HG03095 (cell line): ENCODE measurements around the gene NOCT.
"Not testable (repeated sequence)": the region's sequence is repeated elsewhere in the genome, so short reads cannot be mapped to it uniquely, and the experiment has no call there.

Source experiments
- ATAC-seq: cut with Tn5 transposase; IDR thresholded peaks from one replicate; pipeline ENCODE4 v1.9.1; 2021; ENCODE audit warnings: moderate library complexity; ENCODE audit not compliant: unreplicated experiment

The NOCT gene

DNA sequence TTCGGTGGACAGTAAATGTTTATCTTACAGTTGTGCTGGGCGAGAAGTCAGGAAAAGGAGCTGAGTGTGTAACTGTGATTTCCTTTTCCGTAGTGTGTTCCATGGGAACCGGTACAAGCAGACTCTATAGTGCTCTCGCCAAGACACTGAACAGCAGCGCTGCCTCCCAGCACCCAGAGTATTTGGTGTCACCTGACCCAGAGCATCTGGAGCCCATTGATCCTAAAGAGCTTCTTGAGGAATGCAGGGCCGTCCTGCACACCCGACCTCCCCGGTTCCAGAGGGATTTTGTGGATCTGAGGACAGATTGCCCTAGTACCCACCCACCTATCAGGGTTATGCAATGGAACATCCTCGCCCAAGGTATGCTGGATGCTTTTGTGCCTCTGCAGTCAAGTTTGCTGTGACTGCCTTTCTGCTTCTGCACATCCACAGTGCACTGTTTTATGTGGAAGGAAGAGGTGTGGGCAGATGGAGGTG lies 27.4 kb downstream of the NOCT start:
- ATAC-seq: no peak

DNA sequence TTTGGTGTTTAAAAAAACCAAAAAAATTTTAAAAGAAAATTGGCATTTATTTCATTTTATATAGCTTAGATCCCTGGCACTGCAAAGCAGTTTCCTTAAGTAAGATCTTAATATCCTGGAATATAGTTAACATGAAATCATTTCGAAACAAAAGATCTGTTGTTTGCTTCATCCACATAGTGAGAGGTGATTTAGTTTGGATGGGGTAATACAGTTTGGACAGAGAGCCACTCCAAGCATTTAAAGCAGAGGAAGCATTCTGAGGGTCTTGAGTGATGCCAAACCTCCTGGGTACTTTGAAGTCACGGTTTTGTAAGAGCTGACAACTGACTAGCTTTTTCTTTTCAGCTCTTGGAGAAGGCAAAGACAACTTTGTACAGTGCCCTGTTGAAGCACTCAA lies 28.7 kb downstream of the NOCT start:
- ATAC-seq: no peak

DNA sequence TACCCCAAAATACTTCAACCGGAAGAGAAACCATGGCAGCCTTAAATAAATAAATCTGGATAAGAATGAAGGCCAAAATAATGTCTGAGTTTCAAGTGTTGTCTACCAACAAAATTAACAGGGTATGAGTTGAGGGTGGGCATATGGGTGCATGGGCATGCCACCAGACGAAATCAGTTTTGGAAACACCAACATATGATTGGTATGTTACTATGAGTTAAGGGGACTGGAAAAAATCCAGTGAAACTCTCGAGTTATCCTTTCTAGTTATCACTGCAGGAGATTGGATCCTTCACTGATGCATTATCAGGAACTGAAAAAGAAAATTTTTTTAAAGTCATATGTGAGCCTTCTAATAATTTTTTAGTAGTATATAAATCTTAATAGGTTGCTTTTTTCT lies 32.4 kb downstream of the NOCT start:
- no peak for ATAC-seq

DNA sequence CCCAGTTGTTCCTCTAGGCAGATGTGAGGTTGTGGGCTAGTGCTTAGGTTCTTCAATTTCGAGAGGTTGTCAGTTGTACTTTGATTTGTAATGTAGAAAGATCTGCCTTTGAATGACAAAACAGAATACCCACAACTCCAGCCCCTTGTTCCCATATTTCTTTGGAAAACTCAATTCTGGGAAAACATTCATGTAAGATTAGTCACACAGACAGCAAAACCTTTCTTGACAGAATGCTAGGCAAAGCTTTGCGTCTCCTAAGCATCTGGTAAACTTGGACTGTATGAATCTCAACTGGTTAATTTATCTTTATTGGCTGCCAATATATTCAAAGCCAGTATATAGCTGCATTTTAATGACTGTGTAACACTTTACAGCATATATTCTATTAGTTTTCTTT lies 34.9 kb downstream of the NOCT start:
- ATAC-seq: no peak

DNA sequence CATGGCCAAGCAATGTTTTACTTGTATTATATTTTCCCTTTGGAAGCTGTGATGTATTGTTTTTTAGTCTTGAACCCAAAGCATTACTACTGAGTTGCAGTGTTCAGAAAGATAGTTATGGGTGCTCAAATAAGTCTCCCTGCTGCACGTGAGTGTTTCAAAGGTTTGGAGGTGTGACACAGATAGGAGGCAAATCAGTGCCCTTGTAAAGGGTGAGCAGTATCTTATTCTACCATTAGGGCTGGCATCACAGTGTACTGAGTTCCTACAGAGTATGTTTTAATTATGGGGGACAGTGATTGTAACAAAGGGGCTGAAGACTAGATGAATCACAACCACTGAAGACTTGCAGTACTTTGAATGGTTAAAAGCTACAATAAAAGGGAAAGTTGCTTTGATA lies 38.3 kb downstream of the NOCT start:
- no peak for ATAC-seq

DNA sequence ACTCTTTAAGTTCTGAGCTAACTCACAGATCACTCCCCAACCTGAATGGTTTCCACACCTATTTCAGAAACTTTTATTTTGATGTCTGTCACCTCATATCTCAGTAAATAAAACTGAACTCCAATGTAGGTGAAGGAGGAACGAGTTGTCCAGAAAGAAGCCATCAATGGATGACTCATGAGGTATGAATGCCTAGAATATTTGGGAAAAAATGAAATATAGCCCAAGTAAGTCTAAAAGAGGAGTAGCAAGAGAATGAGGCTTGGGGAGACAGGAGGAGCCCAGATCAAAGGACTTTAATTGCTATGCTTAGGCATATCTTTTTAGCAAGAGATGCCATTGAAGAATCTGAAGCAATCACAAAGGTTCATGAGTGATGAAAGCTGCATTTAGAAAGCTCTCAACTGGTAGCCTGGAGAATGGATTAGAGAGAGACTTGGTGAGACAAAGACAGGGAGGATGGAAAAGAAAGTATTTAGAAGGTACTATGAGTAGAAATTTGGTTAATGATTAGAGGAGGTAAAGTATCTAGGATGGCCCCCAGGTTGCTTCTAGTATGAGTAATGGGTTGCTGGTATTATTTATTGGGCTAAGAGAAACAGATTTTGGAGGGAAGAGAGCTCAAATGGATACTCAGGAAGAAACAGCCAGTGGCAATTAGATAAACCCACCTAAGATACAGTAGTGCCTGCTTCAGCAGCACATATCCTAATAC lies 39.4 kb downstream of the NOCT start:
- no peak for ATAC-seq

DNA sequence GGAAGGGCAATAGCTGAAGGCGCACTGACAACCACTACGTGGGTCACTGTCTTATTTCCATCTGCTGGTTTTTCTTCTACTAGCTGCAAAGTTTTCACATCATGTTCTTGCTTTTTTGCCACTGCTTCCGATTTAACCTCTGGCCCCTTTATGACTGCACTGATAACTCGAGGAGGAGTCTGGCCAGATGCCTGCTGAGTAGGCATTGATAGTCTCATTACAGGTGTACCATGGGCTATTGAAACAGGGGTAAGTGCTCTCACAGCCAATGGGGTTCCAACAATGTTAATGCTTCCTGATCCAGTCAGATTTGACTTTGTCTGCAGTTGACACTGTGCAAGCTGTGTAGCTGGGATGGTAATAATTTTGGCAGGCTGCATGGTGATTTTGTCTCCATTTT lies 43.4 kb downstream of the NOCT start:
- ATAC-seq: not testable (repeated sequence)

DNA sequence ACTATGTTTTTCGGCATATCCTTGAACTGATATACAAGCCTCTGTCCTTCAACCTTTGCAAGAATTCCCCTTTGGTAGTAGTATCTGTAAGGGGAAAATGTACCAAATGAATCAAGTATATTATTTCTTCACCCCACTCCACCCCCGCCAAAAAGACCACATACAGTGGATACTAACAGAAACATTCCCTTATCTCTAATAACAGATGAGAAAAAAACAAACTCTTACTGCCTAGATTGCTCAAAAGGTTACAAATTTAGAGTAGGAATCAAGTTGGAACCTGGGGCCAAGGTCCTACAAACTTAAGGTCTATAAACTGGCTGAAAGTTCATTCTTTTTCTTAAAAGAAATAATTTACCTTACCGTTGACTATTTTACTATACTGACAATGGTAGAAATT lies 45.0 kb downstream of the NOCT start:
- no peak for ATAC-seq

DNA sequence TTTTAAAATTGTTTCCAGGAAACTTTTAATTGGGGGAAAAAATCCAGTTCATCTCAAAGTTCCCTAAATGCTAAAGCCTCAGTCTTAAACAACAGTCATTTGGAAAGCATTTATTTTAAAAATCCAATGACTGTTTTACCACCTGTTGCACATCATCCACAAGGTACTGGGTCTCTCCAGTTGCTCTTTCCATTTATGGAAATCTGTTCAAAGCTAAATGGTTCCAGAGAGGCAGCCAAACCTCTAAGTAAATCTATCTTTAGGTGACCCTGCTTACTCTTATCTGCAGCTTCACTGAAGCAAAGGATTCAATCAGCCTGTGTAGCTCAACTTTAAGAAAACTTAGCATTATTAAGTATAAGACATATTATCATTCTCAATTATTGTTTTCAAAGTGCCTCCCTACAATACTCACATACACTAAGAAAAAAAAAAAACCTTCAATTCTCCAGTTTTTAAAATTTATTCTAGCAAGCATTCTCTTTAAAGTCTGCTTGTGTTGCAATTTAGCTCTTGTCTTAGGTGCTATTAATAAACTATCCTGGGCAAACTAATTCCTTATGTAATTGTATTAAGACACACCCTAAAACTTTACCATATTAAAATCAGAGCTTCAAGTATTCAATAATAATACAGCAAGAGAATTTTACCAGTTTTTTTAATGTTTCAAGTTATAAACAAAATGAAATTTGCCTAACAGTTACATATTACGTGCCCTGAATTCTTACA lies 60.6 kb downstream of the NOCT start:
- ATAC-seq: no peak

DNA sequence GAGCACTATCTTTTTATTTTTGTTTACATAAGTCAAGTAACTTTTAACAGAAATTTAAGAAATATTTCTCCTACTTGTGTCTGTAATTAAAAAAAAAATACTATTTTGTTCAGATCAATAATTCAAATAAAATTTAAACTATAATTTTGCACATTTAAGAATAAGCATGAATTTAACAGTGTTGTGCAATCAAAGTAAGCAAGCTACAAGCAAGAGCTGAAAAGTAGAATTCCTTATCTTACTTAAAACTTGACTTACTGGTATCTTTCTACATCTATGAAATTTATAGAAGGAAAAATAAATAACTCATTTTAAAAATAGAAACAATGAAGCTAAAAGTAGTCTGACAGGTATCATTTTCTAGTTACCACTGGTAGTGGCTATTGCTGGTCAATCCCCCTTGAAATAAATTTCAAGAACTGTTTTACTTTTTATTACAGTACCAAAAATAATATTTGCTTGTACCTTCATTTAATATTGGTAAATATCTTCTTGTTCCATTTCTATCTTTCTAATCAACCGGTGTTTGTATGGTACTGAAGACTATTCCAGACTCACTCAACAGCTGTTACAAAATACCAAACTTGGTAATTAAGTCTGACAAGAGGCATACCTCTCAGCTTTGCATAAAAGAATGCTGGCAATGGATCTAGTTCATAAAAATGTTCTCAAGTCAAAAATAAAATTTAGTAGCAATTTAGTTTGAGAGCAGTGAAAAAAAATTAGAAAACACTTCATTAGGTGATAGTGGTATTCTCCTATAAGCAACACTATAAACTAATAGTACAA lies 62.2 kb downstream of the NOCT start:
- ATAC-seq: no peak

DNA sequence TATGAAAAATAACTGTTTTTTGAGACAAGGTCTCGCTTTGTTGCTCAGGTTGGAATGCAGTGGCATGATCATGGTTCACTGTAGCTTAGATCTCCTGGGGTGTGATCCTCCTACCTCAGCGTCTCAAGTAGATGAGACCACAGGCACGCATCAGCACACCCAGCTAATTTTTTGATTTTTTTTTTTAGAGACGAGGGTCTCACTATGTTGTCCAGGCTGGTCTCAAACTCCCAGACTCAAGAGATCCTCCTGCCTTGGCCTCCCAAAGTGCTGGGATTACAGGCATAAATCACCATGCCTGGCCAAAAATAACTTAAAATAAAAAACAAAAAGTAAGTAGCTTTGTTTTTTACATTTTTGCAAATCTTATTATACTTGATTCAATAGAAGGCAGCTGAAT lies 63.3 kb downstream of the NOCT start:
- ATAC-seq: no peak

DNA sequence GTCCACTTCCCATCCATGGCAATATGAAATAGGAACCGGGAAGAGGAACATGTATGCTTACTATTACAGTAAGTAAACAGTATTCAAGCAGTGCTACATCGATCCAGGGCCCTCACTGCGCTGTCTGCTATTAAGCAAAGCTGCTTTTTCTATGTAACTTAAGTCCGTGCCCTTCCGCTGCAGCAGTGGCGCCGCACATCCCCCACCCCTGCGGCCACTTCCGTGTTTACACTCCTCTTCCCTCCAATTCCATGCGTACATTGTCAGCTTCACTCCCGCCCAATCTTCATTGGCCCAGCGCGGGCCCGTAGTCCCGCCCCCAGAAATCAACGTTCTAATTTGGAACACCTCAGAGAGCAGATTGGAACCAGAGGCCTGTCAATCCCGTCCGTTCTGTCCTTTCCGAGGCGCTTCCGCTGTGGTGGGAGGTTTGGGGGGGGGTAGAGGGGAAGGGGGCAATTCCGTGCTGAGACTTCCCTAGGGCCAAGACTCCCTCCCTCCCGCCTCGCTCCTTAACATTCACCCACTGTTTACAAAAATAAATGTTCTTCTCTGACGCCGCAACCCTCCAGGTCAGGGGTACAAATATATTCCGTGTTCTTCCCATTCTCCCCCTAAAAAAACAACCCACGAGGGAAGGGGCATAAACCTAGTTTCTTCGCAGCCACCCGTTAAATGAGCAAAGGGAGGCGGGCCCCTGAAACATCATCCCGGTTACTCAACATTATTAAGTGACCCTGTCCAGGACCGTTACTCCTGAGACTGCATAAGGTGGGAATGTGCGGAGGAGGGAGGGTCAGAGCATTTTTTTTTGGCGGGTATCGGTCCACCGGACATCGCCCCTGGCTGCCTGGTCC lies 67.4 kb downstream of the NOCT start:
- ATAC-seq: peak; percentile 87

DNA sequence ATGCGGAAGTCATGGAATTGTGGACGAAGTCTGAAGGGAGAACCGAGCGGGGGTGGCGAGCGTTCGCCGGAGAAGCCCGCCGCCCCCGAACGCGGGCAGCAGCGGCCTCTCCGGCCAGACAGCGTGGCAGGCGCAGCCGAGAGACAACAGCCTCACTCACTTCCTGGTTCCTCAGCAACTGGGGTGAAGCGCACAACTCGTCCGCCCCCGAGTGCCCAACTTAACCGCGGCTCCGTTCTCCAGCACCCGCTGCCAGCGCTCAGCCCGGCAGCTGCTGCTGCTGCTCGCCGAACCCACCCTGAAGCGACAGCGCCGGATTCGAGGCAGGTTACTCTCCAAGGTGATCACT lies 68.0 kb downstream of the NOCT start:
- ATAC-seq: peak; percentile 30

DNA sequence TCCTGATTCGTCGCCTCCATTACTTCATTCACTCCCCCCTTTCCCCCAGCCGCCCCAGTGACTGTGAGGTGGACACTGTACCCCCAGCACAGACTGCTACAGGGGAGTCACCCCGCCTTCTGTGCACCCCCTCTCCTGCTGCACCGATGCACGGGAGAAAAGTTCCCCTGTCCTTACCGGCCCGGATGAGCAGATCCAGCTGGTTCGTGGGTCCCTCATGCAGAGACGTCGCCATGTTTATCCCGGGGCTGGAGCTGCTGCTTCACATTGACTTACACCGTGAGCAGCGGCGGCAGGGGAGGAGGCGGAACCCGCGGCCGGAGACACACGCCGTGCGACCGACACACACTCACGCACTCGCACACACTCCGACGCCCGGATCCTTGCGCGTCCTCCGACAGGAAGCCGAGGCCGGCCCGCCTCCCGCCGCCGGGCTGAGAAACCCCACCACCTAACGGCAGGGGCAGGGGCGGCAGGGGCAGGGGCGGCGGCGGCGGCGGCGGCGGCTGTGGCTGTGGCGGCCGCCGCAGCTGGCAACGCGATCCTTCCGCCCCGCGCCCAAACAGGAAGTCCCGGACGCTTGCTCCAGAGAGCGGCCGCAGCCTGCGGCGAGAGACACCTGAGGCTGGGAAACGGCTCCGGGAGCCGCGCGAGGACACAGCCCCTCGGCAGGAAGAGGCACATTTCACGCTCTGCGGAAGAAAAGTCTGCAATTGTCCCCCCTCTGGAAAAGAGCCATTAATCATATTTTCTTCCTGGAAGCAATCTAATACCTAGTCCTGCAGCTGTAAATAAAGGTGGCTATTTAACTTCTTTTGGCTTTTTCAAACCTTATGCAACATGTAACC lies 68.6 kb downstream of the NOCT start:
- ATAC-seq: peak; percentile 60

DNA sequence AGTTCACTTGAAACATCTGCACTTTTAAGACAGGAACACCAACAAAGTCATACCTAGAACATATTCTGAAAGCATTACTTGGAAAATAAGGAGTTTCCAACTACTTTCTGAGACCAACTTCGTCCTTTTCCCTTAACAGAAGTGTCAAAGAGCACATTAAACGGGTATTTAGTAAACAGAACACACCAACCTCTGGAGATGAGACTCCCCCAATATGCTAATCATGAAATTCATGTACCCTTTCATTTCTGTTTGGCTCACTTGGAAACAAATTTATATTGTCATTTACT lies 69.2 kb downstream of the NOCT start:
- no peak for ATAC-seq

DNA sequence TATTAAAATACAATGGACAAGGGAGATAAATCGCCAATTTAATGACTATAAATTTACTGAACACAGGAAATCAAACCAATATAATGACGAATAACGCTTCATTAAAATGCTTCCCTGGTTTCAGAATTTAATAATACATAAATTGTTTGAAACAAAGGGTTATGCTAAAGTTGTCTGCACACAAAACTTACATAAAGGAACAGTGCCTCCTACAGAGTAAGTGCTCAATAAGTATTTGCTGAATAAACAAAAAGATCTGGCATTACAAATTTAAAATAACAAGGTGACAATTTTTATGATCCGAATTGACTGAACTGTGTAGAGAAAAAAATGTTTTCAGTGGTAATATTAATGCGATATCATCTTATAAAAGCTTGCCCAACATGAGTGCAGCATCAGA lies 69.6 kb downstream of the NOCT start:
- ATAC-seq: no peak

DNA sequence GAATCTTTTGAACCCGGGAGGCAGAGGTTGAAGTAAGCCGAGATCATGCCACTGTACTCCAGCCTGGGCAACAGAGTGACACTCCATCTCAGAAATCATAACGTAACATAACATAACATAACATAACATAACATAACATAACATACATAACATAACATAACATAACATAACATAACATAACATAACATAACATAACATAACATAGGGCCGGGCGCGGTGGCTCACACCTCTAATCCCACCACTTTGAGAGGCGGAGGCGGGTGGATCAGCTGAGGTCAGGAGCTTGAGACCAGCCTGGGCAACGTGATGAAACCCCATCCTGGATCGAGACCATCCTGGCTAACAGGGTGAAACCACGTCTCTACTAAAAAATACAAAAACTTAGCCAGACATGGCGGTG lies 76.7 kb downstream of the NOCT start:
- ATAC-seq: no peak
